ENCODE data around the gene HSD11B1L.
"Not testable (repeated sequence)": the region's sequence is repeated elsewhere in the genome, so short reads cannot be mapped to it uniquely, and the experiment has no call there.

- TF ChIP-seq POLR2A, CTCF, POLR2AphosphoS5 (IDR thresholded peaks at IDR 0.05): not testable (repeated sequence)
These were observed 21.2 kb downstream of the HSD11B1L start for GRCh38 chr19:5702053-5702410.

Measured in breast epithelium (tissue), 3 donors.